ENCODE data around the gene PTPRD. TPM values are rescaled to one million over a fixed set of nuclear protein-coding genes. Genes with fewer than 3 reads are reported as not detected.

The PTPRD gene
- total and polyA plus RNA-seq, 2 of the 4 experiments (the other 2 are of a cell fraction): 0.07 to 0.18 TPM

DNA sequence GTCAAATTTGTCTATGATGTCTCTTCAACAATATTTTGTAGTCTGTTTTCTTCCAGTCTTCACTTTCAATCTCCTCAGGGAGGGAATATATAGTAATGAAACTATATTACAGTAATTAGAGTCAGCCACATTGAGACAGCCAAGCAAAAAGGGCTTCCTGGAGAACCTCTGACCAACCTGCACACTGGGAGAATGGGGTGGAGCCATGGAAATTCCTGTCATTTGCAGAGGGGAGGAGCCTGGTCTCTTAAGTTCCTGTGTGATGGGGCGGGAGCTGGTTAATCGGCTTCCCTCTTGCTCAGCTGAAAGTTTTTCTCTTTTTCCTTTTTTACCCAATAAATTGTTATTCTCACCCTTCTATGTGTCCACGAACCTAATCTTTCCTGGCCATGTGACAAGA is 1220.0 kb downstream of the PTPRD start:
- no peak overlapping the region for H4K91ac ChIP-seq (ENCODE audit: insufficient read depth, low read depth, low read length)
- no peak overlapping the region for H3K4ac ChIP-seq (ENCODE audit: low read depth, low read length)
- no peak overlapping the region for H2BK20ac ChIP-seq (ENCODE audit: low read depth, low read length)
- no peak overlapping the region for H4K5ac ChIP-seq (ENCODE audit: low read depth, low read length)
- dilution Hi-C loops (cut with HindIII; ENCODE audit: low sequenced_read_pairs, unreplicated experiment): no loop called here
- H3K14ac ChIP-seq (replicated peaks; ENCODE audit: low read depth, low read length): no peak overlapping the region
- no peak overlapping the region for H3K18ac ChIP-seq (ENCODE audit: low read depth, low read length)
- H3K27ac ChIP-seq (ENCODE audit: insufficient read depth, low read length): no peak overlapping the region
- no peak overlapping the region for H3K4me2 ChIP-seq (ENCODE audit: low read depth, low read length)
- no peaks in the 10 kb centered on the region for H3K9me1 ChIP-seq (ENCODE audit: insufficient read depth, low read length)
- H4K20me1 ChIP-seq (ENCODE audit: insufficient read depth, low read length): no peaks in the 10 kb centered on the region
- intact Hi-C loops (cut with micrococcal nuclease): no loop called here
- no peak overlapping the region for H2BK5ac ChIP-seq (ENCODE audit: low read depth, low read length, poor library complexity, severe bottlenecking)
- no peak for DNase-seq
- H2BK15ac ChIP-seq (ENCODE audit: low read depth, low read length): no peak overlapping the region
- H2AK9ac ChIP-seq (replicated peaks; ENCODE audit: low read depth, low read length, poor library complexity): no peak overlapping the region
- H3K27me3 ChIP-seq (ENCODE audit: control insufficient read depth, insufficient read depth, low read length): no peaks in the 10 kb centered on the region
- H3K79me1 ChIP-seq (ENCODE audit: low read depth in 1 of 2, low read length in 2 of 2): no peaks in the 10 kb centered on the region
- no CpG with 5 or more reads among the region's 3 CpGs for WGBS, 2 experiments (ENCODE audit: extremely low coverage in 2 of 2, insufficient read length in 1 of 2)
- no peaks in the 10 kb centered on the region for H3K36me3 ChIP-seq (ENCODE audit: control insufficient read depth, insufficient read depth, low read length)
- TF ChIP-seq CEBPB (IDR thresholded peaks at IDR 0.05; ENCODE audit: low read depth, low read length) (no peak), NFE2L2 (IDR thresholded peaks at IDR 0.05; ENCODE audit: low read depth, low read length) (no peak), MAZ (IDR thresholded peaks at IDR 0.05; ENCODE audit: borderline replicate concordance, low read depth, low read length) (no peak), RAD21 (IDR thresholded peaks at IDR 0.05; ENCODE audit: low read length) (no peak), RCOR1 (IDR thresholded peaks at IDR 0.05; ENCODE audit: insufficient replicate concordance, low read length) (no peak), RFX5 (IDR thresholded peaks at IDR 0.05; ENCODE audit: low read depth, low read length) (no peak), POLR2A (IDR thresholded peaks at IDR 0.05; ENCODE audit: low read depth, low read length) (no peak)
- TF ChIP-seq, protein P1, sequence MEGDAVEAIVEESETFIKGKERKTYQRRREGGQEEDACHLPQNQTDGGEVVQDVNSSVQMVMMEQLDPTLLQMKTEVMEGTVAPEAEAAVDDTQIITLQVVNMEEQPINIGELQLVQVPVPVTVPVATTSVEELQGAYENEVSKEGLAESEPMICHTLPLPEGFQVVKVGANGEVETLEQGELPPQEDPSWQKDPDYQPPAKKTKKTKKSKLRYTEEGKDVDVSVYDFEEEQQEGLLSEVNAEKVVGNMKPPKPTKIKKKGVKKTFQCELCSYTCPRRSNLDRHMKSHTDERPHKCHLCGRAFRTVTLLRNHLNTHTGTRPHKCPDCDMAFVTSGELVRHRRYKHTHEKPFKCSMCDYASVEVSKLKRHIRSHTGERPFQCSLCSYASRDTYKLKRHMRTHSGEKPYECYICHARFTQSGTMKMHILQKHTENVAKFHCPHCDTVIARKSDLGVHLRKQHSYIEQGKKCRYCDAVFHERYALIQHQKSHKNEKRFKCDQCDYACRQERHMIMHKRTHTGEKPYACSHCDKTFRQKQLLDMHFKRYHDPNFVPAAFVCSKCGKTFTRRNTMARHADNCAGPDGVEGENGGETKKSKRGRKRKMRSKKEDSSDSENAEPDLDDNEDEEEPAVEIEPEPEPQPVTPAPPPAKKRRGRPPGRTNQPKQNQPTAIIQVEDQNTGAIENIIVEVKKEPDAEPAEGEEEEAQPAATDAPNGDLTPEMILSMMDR (conservative IDR thresholded peaks at IDR 0.05; ENCODE audit: low read depth, low read length): no peak
- TF ChIP-seq, protein P2, sequence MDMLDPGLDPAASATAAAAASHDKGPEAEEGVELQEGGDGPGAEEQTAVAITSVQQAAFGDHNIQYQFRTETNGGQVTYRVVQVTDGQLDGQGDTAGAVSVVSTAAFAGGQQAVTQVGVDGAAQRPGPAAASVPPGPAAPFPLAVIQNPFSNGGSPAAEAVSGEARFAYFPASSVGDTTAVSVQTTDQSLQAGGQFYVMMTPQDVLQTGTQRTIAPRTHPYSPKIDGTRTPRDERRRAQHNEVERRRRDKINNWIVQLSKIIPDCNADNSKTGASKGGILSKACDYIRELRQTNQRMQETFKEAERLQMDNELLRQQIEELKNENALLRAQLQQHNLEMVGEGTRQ (IDR thresholded peaks at IDR 0.05; ENCODE audit: low read depth, low read length): no peak
- TF ChIP-seq, protein P3, sequence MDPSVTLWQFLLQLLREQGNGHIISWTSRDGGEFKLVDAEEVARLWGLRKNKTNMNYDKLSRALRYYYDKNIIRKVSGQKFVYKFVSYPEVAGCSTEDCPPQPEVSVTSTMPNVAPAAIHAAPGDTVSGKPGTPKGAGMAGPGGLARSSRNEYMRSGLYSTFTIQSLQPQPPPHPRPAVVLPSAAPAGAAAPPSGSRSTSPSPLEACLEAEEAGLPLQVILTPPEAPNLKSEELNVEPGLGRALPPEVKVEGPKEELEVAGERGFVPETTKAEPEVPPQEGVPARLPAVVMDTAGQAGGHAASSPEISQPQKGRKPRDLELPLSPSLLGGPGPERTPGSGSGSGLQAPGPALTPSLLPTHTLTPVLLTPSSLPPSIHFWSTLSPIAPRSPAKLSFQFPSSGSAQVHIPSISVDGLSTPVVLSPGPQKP (IDR thresholded peaks at IDR 0.05; ENCODE audit: borderline replicate concordance, low read depth, low read length): no peak
- H2BK120ac ChIP-seq (ENCODE audit: low read depth, low read length): no peak overlapping the region
- in situ Hi-C loops (cut with MboI; ENCODE audit: low sequenced_read_pairs): no loop called here
- H4K8ac ChIP-seq (ENCODE audit: low read depth in 2 of 2, low read length in 2 of 2): no peak overlapping the region
- no peak overlapping the region for H3K23ac ChIP-seq (ENCODE audit: low read depth, low read length)
- H3K9ac ChIP-seq (ENCODE audit: low read depth, low read length): no peak overlapping the region
- ChIA-PET POLR2A (ENCODE audit: unreplicated experiment) (no interaction called here), CTCF (no interaction called here)
- no peak overlapping the region for H2AFZ ChIP-seq (replicated peaks; ENCODE audit: low read length, poor library complexity)
- H3K4me1 ChIP-seq (ENCODE audit: control insufficient read depth, insufficient read depth, low read length): no peaks in the 10 kb centered on the region
- no peak overlapping the region for H3K56ac ChIP-seq (ENCODE audit: extremely low read depth, insufficient read depth, low read length)
- ATAC-seq (ENCODE audit: low read depth): no peak
- BruUV-seq (replicated peaks): no TSS peak
- no peak overlapping the region for H2AK5ac ChIP-seq (ENCODE audit: low read depth, low read length)
- H3K9me3 ChIP-seq (ENCODE audit: control insufficient read depth, insufficient read depth, low read length): no peaks in the 10 kb centered on the region
- no peak overlapping the region for H3K4me3 ChIP-seq (ENCODE audit: insufficient read depth, low read depth, low read length)
